ENCODE results near the gene TBK1. TPM values are rescaled to one million over a fixed set of nuclear protein-coding genes. Genes with fewer than 3 reads are reported as not detected.

TBK1 gene
- total RNA-seq, 1 experiment from 2014 or later = 23.6 TPM

GRCh38 chr12:64500394-64500793 lies 48.5 kb downstream of the TBK1 start:
- no peak for TF ChIP-seq CTCF (conservative IDR thresholded peaks at IDR 0.05)
- Histone ChIP-seq H2BK12ac (ENCODE audit: insufficient read length, low read depth, low read length) (no peak overlapping the region), H3K18ac (ENCODE audit: insufficient read length, low read depth, low read length) (no peak overlapping the region), H3K27me3 (ENCODE audit: insufficient read depth, low read length) (no peaks in the 10 kb centered on the region), H3K79me2 (ENCODE audit: insufficient read depth, low read length) (no peaks in the 10 kb centered on the region; the same call in 1 of the 2 replicates), H2BK5ac (ENCODE audit: insufficient read length, low read length) (no peak overlapping the region), H4K91ac (ENCODE audit: insufficient read length, low read depth, low read length) (no peak overlapping the region), H3K4ac (ENCODE audit: low read depth, low read length) (no peak overlapping the region), H4K8ac (replicated peaks; ENCODE audit: insufficient read length, low read depth, low read length) (no peak overlapping the region), H3K79me1 (ENCODE audit: insufficient read depth, low read depth, low read length, poor library complexity, severe bottlenecking) (no peaks in the 10 kb centered on the region), H3K4me2 (ENCODE audit: insufficient read depth, insufficient read length, low read length) (no peak overlapping the region), H3K14ac (ENCODE audit: insufficient read depth, low read length) (no peak overlapping the region), H3K9me3 (ENCODE audit: control insufficient read depth, low read depth, low read length) (no peaks in the 10 kb centered on the region), H4K5ac (ENCODE audit: insufficient read length, low read depth, low read length) (no peak overlapping the region), H3K56ac (ENCODE audit: insufficient read length, low read depth, low read length) (no peak overlapping the region), H2AFZ (ENCODE audit: low read length) (no peak overlapping the region), H3K9ac (ENCODE audit: extremely low read depth, insufficient read length, low read length) (no peak overlapping the region), H4K20me1 (ENCODE audit: control insufficient read depth, insufficient read depth, insufficient read length) (no peaks in the 10 kb centered on the region), H3T11ph (ENCODE audit: low read length) (no peak overlapping the region), H2BK20ac (ENCODE audit: low read depth, low read length, poor library complexity, severe bottlenecking) (no peak overlapping the region), H3K27ac (ENCODE audit: insufficient read length, low read depth, low read length) (no peak overlapping the region), H2BK120ac (ENCODE audit: low read depth, low read length, poor library complexity, severe bottlenecking) (no peak overlapping the region), H3K4me1 (ENCODE audit: insufficient read depth, low read length) (no peaks in the 10 kb centered on the region), H3K23ac (ENCODE audit: insufficient read length, low read depth, low read length) (no peak overlapping the region), H2AK5ac (ENCODE audit: insufficient read length, low read length) (no peak overlapping the region), H3K23me2 (ENCODE audit: insufficient read length, low read depth, low read length, poor library complexity, severe bottlenecking) (no peaks in the 10 kb centered on the region), H2BK15ac (ENCODE audit: low read depth, low read length) (no peak overlapping the region)
- DNase-seq = no peak
- H3K4me1 Mint-ChIP-seq = no peaks in the 10 kb centered on the region
- H3K4me3 Mint-ChIP-seq = no peak overlapping the region
- 100% methylated on average over 1 of the region's 3 CpGs for WGBS (ENCODE audit: extremely low coverage, insufficient read length, low lambda C conversion rate)
- H3K27me3 Mint-ChIP-seq (ENCODE audit: low read depth) = no peaks in the 10 kb centered on the region
- no peak overlapping the region for H3K27ac Mint-ChIP-seq
- H3K36me3 Mint-ChIP-seq (ENCODE audit: insufficient read depth in 1 of 3, low read depth in 3 of 3) = peaks cover 9 to 52% (median 30%) of the 10 kb centered on the region in 3 experiments; a peak in 5 of 7 replicates
- no peaks in the 10 kb centered on the region for H3K9me3 Mint-ChIP-seq
